HepG2 (cell line): ENCODE results near the gene SMIM41. TPM values are rescaled to one million over a fixed set of nuclear protein-coding genes. Genes with fewer than 3 reads are reported as not detected.

Experiments used
- EHMT2 ChIP-seq: fragments of 200-600 bp; sonication (generic); IDR thresholded peaks from 2 replicates; pipeline ENCODE4 v1.7.0; 2017; ENCODE audit warnings: antibody characterized with exemption, low read depth, low read length, borderline replicate concordance
- GATAD2A ChIP-seq: IDR thresholded peaks from 2 replicates; pipeline ENCODE4 v1.6.1; 2016
- KDM6A ChIP-seq: IDR thresholded peaks from 2 replicates; pipeline ENCODE4 v1.6.1; 2016; ENCODE audit warnings: low read depth
- KLF13 ChIP-seq: sonication (generic); formaldehyde crosslinking; IDR thresholded peaks from 2 replicates; pipeline ENCODE4 v1.4.0; 2020; ENCODE audit warnings: mild to moderate bottlenecking, missing genetic modification reagents
- KLF15 ChIP-seq: sonication (generic); formaldehyde crosslinking; IDR thresholded peaks from 2 replicates; pipeline ENCODE4 v1.8.1; 2023; ENCODE audit warnings: borderline replicate concordance, mild to moderate bottlenecking, inconsistent platforms, missing genetic modification reagents, mixed read lengths
- ONECUT2 ChIP-seq: sonication (generic); formaldehyde crosslinking; IDR thresholded peaks from 2 replicates; pipeline ENCODE4 v1.4.0; 2020; ENCODE audit warnings: missing genetic modification reagents
- RARG ChIP-seq: sonication (generic); formaldehyde crosslinking; IDR thresholded peaks from 2 replicates; pipeline ENCODE4 v1.4.0; 2020; ENCODE audit warnings: low read depth, mild to moderate bottlenecking, missing genetic modification reagents
- RCOR2 ChIP-seq: IDR thresholded peaks from 2 replicates; pipeline ENCODE4 v1.6.1; 2016; ENCODE audit warnings: missing biosample characterization, missing genetic modification reagents
- SMAD3 ChIP-seq: sonication (generic); formaldehyde crosslinking; IDR thresholded peaks from 2 replicates; pipeline ENCODE4 v1.4.0; 2020; ENCODE audit warnings: missing genetic modification reagents
- YEATS2 ChIP-seq: sonication (generic); formaldehyde crosslinking; IDR thresholded peaks from 2 replicates; pipeline ENCODE4 v1.4.0; 2020; ENCODE audit warnings: missing genetic modification reagents, borderline replicate concordance
- ZNF251 ChIP-seq: sonication (generic); formaldehyde crosslinking; IDR thresholded peaks from 2 replicates; pipeline ENCODE4 v1.9.0; 2021; ENCODE audit warnings: mild to moderate bottlenecking, missing genetic modification reagents
- ZNF546 ChIP-seq: sonication (generic); formaldehyde crosslinking; conservative IDR thresholded peaks from 2 replicates; pipeline ENCODE4 v1.8.1; 2023; ENCODE audit warnings: mild to moderate bottlenecking, missing genetic modification reagents
- ZNF672 ChIP-seq: sonication (generic); formaldehyde crosslinking; IDR thresholded peaks from 2 replicates; pipeline ENCODE4 v1.8.1; 2022; ENCODE audit warnings: missing genetic modification reagents
- ZNF841 ChIP-seq: sonication (generic); formaldehyde crosslinking; IDR thresholded peaks from 2 replicates; pipeline ENCODE4 v1.8.1; 2023; ENCODE audit warnings: missing genetic modification reagents, borderline replicate concordance
- polyA plus RNA-seq, 8 experiments: library from polyadenylated mRNA; depleted of rRNA in 3 of 8; stranded (reverse) in 7 of 8; unstranded in 1 of 8; fragments of >200 nt; fragmentation: Illumina TruSeq in 4 of 8; extraction: Trizol in 4 of 8; gene quantifications; 2 replicates each; pipeline versions ENCODE4 v1.2.1 to v1.2.3, GENCODE V29; 2011 to 2016; ENCODE audit warnings: low read depth in 4 of 8, missing spikeins in 1 of 8, mixed read lengths in 1 of 8; ENCODE audit not compliant: insufficient read depth in 1 of 8
- total RNA-seq, 5 experiments: library from RNA; depleted of rRNA; stranded (reverse); fragments of >200 nt; fragmentation: Illumina TruSeq; extraction: Trizol; gene quantifications; 2 replicates each; pipeline ENCODE4 v1.2.3, GENCODE V29; 2016; ENCODE audit warnings: low read depth in 1 of 5
- TF ChIP-seq, protein P1 (sequence below): sonication (generic); formaldehyde crosslinking; IDR thresholded peaks from 2 replicates; pipeline ENCODE4 v1.4.0; 2020; ENCODE audit warnings: mild to moderate bottlenecking, missing genetic modification reagents
- TF ChIP-seq, protein P2 (sequence below): IDR thresholded peaks from 2 replicates; pipeline ENCODE4 v1.6.1; 2012; ENCODE audit warnings: inconsistent platforms
- TF ChIP-seq, protein P3 (sequence below): sonication (generic); formaldehyde crosslinking; IDR thresholded peaks from 2 replicates; pipeline ENCODE4 v1.8.0; 2022; ENCODE audit warnings: mild to moderate bottlenecking, missing genetic modification reagents, borderline replicate concordance
- TF ChIP-seq, protein P4 (sequence below): sonication (generic); formaldehyde crosslinking; IDR thresholded peaks from 2 replicates; pipeline ENCODE4 v1.8.0; 2022; ENCODE audit warnings: missing genetic modification reagents, mild to moderate bottlenecking, moderate library complexity, borderline replicate concordance

The SMIM41 gene
- total and polyA plus RNA-seq, 2 of the 13 experiments (the other 11 are each of a cell fraction or from before 2014, with no cell fraction given), result not detected

DNA sequence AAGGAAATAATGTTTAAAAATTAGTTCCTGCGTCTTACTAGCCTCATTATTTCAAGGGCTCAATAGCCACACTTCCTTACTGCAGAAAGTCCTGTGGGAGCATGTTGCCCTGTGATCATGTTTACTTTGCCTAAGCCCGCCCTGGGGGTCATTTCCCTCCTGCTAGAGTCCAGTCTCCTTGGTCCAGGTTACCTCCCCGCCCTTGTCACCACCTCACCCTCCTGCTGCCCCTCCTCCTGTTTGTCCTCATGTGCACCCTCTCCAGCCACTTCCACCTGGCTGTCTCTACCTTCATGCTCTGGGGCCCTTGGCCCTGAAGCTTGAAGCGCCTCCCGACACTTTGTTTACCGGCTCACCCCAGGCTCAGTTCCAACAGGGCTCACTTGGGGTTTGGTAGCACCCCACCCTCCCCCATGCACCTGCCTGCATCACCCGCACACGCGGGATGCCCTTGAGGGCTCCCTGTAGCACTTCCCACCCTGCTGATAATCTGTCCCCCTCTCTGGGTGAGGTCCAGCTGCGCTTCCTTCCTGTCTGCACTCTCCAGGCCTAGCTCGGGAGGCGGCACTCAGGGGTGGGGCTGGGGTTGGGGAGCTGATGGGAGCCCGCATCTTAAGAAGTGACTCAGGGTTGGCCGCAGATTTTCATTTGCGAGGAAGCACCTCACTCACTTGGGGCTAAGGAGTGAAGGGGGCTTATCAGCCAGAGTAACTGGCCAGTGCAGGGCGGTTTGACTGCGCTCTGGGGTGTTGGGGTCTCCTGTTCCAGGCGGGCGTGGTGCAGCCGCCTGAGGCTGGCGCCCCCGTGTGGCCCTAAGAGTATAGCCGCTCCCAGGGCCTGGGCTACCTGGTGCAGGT is 40.1 kb downstream of the SMIM41 start (continued):
- TF ChIP-seq EHMT2, result no peak
- TF ChIP-seq, protein P1, sequence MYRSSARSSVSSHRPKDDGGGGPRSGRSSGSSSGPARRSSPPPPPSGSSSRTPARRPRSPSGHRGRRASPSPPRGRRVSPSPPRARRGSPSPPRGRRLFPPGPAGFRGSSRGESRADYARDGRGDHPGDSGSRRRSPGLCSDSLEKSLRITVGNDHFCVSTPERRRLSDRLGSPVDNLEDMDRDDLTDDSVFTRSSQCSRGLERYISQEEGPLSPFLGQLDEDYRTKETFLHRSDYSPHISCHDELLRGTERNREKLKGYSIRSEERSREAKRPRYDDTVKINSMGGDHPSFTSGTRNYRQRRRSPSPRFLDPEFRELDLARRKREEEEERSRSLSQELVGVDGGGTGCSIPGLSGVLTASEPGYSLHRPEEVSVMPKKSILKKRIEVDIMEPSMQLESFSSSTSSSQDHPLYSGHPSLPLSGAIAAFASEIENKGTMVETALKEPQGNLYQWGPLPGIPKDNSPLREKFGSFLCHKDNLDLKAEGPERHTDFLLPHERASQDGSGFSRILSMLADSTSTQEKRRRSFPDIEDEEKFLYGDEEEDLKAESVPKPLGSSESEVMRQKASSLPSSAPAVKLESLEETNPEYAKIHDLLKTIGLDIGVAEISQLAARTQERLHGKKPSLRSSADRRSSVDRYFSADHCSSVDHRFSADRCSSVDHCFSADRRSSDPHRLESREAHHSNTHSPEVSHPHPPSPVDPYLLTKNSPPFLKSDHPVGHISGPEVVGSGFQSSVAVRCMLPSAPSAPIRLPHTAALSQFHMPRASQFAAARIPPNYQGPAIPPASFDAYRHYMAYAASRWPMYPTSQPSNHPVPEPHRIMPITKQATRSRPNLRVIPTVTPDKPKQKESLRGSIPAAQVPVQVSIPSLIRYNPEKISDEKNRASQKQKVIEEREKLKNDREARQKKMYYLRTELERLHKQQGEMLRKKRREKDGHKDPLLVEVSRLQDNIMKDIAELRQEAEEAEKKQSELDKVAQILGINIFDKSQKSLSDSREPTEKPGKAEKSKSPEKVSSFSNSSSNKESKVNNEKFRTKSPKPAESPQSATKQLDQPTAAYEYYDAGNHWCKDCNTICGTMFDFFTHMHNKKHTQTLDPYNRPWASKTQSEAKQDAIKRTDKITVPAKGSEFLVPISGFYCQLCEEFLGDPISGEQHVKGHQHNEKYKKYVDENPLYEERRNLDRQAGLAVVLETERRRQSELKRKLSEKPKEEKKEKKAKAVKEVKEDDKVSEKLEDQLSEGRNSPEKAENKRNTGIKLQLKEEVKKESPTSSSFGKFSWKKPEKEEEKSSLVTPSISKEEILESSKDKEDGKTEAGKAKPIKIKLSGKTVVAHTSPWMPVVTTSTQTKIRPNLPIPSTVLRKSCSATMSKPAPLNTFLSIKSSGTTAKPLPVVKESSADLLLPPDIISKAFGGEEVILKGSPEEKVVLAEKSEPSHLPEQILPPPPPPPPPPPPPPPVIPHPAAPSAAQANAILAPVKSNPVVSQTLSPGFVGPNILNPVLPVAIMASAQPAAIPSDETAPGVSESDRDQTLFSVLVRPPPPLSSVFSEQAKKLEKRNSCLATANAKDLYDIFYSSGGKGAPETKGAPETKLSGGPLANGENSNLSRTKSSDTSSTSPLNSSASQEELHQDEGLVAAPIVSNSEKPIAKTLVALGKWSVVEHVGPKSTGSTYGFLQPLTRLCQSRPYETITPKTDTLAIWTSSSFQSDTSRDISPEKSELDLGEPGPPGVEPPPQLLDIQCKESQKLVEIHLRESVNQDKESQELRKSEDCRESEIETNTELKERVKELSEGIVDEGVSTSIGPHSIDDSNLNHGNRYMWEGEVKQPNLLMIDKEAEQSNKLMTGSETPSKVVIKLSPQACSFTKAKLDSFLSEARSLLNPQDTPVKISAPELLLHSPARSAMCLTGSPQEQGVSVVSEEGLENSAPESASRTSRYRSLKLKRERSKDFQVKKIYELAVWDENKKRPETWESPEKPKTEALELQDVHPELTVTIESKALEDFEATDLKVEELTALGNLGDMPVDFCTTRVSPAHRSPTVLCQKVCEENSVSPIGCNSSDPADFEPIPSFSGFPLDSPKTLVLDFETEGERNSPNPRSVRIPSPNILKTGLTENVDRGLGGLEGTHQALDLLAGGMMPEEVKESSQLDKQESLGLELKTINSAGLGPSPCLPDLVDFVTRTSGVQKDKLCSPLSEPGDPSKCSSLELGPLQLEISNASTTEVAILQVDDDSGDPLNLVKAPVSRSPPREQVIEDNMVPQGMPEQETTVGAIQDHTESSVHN (CRISPR knock-in tag), result no peak
- peak; percentile 63 for TF ChIP-seq GATAD2A (CRISPR knock-in tag)
- TF ChIP-seq, protein P2, sequence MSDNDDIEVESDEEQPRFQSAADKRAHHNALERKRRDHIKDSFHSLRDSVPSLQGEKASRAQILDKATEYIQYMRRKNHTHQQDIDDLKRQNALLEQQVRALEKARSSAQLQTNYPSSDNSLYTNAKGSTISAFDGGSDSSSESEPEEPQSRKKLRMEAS, result peak; percentile 76
- no peak for TF ChIP-seq RARG (CRISPR knock-in tag)
- TF ChIP-seq, protein P3, sequence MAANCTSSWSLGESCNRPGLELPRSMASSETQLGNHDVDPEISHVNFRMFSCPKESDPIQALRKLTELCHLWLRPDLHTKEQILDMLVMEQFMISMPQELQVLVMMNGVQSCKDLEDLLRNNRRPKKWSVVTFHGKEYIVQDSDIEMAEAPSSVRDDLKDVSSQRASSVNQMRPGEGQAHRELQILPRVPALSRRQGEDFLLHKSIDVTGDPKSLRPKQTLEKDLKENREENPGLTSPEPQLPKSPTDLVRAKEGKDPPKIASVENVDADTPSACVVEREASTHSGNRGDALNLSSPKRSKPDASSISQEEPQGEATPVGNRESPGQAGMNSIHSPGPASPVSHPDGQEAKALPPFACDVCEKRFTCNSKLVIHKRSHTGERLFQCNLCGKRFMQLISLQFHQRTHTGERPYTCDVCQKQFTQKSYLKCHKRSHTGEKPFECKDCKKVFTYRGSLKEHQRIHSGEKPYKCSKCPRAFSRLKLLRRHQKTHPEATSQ (CRISPR knock-in tag), result 0 out of 2 replicates have a peak, but pooled peaks have one; percentile 25
- TF ChIP-seq KLF13, result no peak
- no peak for TF ChIP-seq ZNF251
- no peak for TF ChIP-seq ZNF841 (CRISPR knock-in tag)
- no peak for TF ChIP-seq YEATS2 (CRISPR knock-in tag)
- TF ChIP-seq, protein P4, sequence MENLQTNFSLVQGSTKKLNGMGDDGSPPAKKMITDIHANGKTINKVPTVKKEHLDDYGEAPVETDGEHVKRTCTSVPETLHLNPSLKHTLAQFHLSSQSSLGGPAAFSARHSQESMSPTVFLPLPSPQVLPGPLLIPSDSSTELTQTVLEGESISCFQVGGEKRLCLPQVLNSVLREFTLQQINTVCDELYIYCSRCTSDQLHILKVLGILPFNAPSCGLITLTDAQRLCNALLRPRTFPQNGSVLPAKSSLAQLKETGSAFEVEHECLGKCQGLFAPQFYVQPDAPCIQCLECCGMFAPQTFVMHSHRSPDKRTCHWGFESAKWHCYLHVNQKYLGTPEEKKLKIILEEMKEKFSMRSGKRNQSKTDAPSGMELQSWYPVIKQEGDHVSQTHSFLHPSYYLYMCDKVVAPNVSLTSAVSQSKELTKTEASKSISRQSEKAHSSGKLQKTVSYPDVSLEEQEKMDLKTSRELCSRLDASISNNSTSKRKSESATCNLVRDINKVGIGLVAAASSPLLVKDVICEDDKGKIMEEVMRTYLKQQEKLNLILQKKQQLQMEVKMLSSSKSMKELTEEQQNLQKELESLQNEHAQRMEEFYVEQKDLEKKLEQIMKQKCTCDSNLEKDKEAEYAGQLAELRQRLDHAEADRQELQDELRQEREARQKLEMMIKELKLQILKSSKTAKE (CRISPR knock-in tag), result peak; percentile 86; the same call in 1 of the 2 replicates
- TF ChIP-seq KLF15, result no peak
- no peak for TF ChIP-seq ONECUT2
- TF ChIP-seq ZNF672 (CRISPR knock-in tag), result no peak
- TF ChIP-seq ZNF546 (CRISPR knock-in tag), result no peak
- no peak for TF ChIP-seq SMAD3
- no peak for TF ChIP-seq RCOR2 (CRISPR knock-in tag)
- TF ChIP-seq KDM6A (CRISPR knock-in tag), result peak; percentile 66
